GM23338 (cell line): Measurements from ENCODE around the gene PRG2.

ENCODE experiments used
- CREB1 ChIP-seq: fragments of 250-450 bp; sonication (Bioruptor Pico); IDR thresholded peaks from 2 replicates; pipeline ENCODE4 v1.5.0; 2020; ENCODE audit warnings: low read depth, mild to moderate bottlenecking, moderate library complexity
- EZH2 ChIP-seq: fragments of 200-600 bp; sonication (generic); IDR thresholded peaks from one replicate; pipeline ENCODE4 v1.8.0; 2017; ENCODE audit warnings: antibody characterized with exemption, mild to moderate bottlenecking, low read depth; ENCODE audit not compliant: unreplicated experiment
- EZH2phosphoT487 ChIP-seq: fragments of 200-600 bp; sonication (generic); IDR thresholded peaks from one replicate; pipeline ENCODE4 v1.8.1; 2018; ENCODE audit warnings: antibody characterized with exemption; ENCODE audit not compliant: unreplicated experiment
- JUNB ChIP-seq: IDR thresholded peaks from one replicate; pipeline ENCODE4 v1.6.1; 2016; ENCODE audit warnings: antibody characterized with exemption; ENCODE audit not compliant: unreplicated experiment
- NANOG ChIP-seq: IDR thresholded peaks from 2 replicates; pipeline ENCODE4 v1.6.1; 2016; ENCODE audit warnings: antibody characterized with exemption, borderline replicate concordance
- POLR2AphosphoS5 ChIP-seq: IDR thresholded peaks from 2 replicates; pipeline ENCODE4 v1.6.1; 2016; ENCODE audit warnings: antibody characterized with exemption, low read depth
- STAT1 ChIP-seq: IDR thresholded peaks from one replicate; pipeline ENCODE4 v1.6.1; 2016; ENCODE audit warnings: antibody characterized with exemption; ENCODE audit not compliant: unreplicated experiment
- ZNF114 ChIP-seq: fragments of 250-450 bp; sonication (Bioruptor Pico); IDR thresholded peaks from 2 replicates; pipeline ENCODE4 v1.5.0; 2020; ENCODE audit warnings: mild to moderate bottlenecking, moderate library complexity
- ZNF331 ChIP-seq: fragments of 250-450 bp; sonication (Bioruptor Pico); IDR thresholded peaks from 2 replicates; pipeline ENCODE4 v1.5.0; 2020; ENCODE audit warnings: low read depth, mild to moderate bottlenecking, moderate library complexity
- TF ChIP-seq, protein P1 (sequence below), 2 experiments: fragments of 200-600 bp in 1 of 2; sonication (generic) in 1 of 2; conservative IDR thresholded peaks; 2 replicates each; pipeline versions ENCODE4 v1.5.1 to v1.6.1; 2016 to 2017; ENCODE audit warnings: antibody characterized with exemption in 2 of 2, low read depth in 2 of 2, mild to moderate bottlenecking in 2 of 2, moderate library complexity in 1 of 2
- TF ChIP-seq, protein P2 (sequence below): IDR thresholded peaks from one replicate; pipeline ENCODE4 v1.6.1; 2018; ENCODE audit warnings: antibody characterized with exemption; ENCODE audit not compliant: unreplicated experiment
- TF ChIP-seq, protein P3 (sequence below): IDR thresholded peaks from 2 replicates; pipeline ENCODE4 v1.6.1; 2016; ENCODE audit warnings: antibody characterized with exemption
- TF ChIP-seq, protein P4 (sequence below): fragments of 250-450 bp; sonication (Bioruptor Pico); IDR thresholded peaks from 2 replicates; pipeline ENCODE4 v1.5.0; 2020; ENCODE audit warnings: mild to moderate bottlenecking, moderate library complexity

DNA sequence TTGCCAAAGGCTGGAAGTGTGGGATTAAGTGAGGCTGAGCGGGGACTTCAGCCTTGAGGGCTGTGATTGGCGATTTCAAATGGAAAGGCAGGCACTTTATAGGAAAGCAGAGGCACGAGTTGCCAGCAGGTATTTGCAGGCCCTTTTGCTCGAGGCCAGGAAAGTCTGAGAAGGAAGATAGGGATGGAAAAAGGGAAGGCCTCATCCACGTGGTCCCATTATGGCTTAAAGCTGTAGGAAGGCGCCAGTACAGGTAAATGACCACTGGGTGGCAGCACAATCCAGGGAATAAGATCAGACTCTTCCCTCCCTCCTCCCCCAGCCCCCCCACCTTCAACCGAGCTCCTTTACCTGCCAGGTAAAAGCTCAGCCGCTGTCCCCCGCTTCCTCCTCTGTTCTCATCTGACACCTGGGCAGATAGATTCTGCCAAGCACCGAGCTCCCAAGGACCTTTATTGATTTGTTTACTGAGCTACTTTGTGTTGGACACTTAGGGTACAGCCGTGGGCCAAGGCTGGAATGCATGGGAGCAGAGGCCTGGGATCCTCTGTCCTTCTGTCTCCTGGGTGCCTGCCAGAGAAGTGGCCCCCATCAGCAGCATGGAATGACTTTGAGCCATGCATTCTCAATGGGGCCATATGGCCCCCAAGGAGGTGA, 44.8 kb downstream of the PRG2 start:
- TF ChIP-seq, protein P1, sequence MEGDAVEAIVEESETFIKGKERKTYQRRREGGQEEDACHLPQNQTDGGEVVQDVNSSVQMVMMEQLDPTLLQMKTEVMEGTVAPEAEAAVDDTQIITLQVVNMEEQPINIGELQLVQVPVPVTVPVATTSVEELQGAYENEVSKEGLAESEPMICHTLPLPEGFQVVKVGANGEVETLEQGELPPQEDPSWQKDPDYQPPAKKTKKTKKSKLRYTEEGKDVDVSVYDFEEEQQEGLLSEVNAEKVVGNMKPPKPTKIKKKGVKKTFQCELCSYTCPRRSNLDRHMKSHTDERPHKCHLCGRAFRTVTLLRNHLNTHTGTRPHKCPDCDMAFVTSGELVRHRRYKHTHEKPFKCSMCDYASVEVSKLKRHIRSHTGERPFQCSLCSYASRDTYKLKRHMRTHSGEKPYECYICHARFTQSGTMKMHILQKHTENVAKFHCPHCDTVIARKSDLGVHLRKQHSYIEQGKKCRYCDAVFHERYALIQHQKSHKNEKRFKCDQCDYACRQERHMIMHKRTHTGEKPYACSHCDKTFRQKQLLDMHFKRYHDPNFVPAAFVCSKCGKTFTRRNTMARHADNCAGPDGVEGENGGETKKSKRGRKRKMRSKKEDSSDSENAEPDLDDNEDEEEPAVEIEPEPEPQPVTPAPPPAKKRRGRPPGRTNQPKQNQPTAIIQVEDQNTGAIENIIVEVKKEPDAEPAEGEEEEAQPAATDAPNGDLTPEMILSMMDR (conservative IDR thresholded peaks at IDR 0.05; ENCODE audit: low read depth in 2 of 2) = peak; percentile 63 to 83
- TF ChIP-seq EZH2 = no peak
- no peak for TF ChIP-seq POLR2AphosphoS5
- TF ChIP-seq, protein P2, sequence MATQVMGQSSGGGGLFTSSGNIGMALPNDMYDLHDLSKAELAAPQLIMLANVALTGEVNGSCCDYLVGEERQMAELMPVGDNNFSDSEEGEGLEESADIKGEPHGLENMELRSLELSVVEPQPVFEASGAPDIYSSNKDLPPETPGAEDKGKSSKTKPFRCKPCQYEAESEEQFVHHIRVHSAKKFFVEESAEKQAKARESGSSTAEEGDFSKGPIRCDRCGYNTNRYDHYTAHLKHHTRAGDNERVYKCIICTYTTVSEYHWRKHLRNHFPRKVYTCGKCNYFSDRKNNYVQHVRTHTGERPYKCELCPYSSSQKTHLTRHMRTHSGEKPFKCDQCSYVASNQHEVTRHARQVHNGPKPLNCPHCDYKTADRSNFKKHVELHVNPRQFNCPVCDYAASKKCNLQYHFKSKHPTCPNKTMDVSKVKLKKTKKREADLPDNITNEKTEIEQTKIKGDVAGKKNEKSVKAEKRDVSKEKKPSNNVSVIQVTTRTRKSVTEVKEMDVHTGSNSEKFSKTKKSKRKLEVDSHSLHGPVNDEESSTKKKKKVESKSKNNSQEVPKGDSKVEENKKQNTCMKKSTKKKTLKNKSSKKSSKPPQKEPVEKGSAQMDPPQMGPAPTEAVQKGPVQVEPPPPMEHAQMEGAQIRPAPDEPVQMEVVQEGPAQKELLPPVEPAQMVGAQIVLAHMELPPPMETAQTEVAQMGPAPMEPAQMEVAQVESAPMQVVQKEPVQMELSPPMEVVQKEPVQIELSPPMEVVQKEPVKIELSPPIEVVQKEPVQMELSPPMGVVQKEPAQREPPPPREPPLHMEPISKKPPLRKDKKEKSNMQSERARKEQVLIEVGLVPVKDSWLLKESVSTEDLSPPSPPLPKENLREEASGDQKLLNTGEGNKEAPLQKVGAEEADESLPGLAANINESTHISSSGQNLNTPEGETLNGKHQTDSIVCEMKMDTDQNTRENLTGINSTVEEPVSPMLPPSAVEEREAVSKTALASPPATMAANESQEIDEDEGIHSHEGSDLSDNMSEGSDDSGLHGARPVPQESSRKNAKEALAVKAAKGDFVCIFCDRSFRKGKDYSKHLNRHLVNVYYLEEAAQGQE = no peak
- TF ChIP-seq EZH2phosphoT487 = no peak
- no peak for TF ChIP-seq CREB1 (CRISPR knock-in tag)
- TF ChIP-seq ZNF331 = no peak
- no peak for TF ChIP-seq NANOG
- no peak for TF ChIP-seq JUNB
- TF ChIP-seq, protein P3, sequence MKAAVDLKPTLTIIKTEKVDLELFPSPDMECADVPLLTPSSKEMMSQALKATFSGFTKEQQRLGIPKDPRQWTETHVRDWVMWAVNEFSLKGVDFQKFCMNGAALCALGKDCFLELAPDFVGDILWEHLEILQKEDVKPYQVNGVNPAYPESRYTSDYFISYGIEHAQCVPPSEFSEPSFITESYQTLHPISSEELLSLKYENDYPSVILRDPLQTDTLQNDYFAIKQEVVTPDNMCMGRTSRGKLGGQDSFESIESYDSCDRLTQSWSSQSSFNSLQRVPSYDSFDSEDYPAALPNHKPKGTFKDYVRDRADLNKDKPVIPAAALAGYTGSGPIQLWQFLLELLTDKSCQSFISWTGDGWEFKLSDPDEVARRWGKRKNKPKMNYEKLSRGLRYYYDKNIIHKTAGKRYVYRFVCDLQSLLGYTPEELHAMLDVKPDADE = no peak
- no peak for TF ChIP-seq ZNF114 (CRISPR knock-in tag)
- TF ChIP-seq, protein P4, sequence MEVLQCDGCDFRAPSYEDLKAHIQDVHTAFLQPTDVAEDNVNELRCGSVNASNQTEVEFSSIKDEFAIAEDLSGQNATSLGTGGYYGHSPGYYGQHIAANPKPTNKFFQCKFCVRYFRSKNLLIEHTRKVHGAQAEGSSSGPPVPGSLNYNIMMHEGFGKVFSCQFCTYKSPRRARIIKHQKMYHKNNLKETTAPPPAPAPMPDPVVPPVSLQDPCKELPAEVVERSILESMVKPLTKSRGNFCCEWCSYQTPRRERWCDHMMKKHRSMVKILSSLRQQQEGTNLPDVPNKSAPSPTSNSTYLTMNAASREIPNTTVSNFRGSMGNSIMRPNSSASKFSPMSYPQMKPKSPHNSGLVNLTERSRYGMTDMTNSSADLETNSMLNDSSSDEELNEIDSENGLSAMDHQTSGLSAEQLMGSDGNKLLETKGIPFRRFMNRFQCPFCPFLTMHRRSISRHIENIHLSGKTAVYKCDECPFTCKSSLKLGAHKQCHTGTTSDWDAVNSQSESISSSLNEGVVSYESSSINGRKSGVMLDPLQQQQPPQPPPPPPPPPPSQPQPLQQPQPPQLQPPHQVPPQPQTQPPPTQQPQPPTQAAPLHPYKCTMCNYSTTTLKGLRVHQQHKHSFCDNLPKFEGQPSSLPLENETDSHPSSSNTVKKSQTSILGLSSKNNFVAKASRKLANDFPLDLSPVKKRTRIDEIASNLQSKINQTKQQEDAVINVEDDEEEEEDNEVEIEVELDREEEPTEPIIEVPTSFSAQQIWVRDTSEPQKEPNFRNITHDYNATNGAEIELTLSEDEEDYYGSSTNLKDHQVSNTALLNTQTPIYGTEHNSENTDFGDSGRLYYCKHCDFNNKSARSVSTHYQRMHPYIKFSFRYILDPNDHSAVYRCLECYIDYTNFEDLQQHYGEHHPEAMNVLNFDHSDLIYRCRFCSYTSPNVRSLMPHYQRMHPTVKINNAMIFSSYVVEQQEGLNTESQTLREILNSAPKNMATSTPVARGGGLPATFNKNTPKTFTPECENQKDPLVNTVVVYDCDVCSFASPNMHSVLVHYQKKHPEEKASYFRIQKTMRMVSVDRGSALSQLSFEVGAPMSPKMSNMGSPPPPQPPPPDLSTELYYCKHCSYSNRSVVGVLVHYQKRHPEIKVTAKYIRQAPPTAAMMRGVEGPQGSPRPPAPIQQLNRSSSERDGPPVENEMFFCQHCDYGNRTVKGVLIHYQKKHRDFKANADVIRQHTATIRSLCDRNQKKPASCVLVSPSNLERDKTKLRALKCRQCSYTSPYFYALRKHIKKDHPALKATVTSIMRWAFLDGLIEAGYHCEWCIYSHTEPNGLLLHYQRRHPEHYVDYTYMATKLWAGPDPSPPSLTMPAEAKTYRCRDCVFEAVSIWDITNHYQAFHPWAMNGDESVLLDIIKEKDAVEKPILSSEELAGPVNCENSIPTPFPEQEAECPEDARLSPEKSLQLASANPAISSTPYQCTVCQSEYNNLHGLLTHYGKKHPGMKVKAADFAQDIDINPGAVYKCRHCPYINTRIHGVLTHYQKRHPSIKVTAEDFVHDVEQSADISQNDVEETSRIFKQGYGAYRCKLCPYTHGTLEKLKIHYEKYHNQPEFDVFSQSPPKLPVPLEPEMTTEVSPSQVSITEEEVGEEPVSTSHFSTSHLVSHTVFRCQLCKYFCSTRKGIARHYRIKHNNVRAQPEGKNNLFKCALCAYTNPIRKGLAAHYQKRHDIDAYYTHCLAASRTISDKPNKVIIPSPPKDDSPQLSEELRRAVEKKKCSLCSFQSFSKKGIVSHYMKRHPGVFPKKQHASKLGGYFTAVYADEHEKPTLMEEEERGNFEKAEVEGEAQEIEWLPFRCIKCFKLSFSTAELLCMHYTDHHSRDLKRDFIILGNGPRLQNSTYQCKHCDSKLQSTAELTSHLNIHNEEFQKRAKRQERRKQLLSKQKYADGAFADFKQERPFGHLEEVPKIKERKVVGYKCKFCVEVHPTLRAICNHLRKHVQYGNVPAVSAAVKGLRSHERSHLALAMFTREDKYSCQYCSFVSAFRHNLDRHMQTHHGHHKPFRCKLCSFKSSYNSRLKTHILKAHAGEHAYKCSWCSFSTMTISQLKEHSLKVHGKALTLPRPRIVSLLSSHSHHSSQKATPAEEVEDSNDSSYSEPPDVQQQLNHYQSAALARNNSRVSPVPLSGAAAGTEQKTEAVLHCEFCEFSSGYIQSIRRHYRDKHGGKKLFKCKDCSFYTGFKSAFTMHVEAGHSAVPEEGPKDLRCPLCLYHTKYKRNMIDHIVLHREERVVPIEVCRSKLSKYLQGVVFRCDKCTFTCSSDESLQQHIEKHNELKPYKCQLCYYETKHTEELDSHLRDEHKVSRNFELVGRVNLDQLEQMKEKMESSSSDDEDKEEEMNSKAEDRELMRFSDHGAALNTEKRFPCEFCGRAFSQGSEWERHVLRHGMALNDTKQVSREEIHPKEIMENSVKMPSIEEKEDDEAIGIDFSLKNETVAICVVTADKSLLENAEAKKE = no peak
- TF ChIP-seq STAT1 = no peak
